Keratinocyte (primary cell): ENCODE data around the gene SLC15A4.

Experiments
- EZH2 ChIP-seq: IDR thresholded peaks from one replicate; pipeline ENCODE4 v1.6.1; 2012; ENCODE audit warnings: inconsistent platforms, mild to moderate bottlenecking, low read length, moderate library complexity
- TF ChIP-seq, protein P1 (sequence below), 3 experiments: IDR thresholded peaks in 1 of 3; conservative IDR thresholded peaks in 1 of 3; optimal IDR thresholded peaks in 1 of 3; 2 replicates in 2 of 3; 3 replicates in 1 of 3; pipeline versions ENCODE3 to v1.5.1; 2011; ENCODE audit warnings: low read length in 3 of 3, mild to moderate bottlenecking in 3 of 3, moderate library complexity in 2 of 3, control low read depth in 1 of 3, inconsistent platforms in 1 of 3; ENCODE audit not compliant: insufficient read depth in 2 of 3; ENCODE audit errors: extremely low read depth in 1 of 3

- TF ChIP-seq, protein P1, sequence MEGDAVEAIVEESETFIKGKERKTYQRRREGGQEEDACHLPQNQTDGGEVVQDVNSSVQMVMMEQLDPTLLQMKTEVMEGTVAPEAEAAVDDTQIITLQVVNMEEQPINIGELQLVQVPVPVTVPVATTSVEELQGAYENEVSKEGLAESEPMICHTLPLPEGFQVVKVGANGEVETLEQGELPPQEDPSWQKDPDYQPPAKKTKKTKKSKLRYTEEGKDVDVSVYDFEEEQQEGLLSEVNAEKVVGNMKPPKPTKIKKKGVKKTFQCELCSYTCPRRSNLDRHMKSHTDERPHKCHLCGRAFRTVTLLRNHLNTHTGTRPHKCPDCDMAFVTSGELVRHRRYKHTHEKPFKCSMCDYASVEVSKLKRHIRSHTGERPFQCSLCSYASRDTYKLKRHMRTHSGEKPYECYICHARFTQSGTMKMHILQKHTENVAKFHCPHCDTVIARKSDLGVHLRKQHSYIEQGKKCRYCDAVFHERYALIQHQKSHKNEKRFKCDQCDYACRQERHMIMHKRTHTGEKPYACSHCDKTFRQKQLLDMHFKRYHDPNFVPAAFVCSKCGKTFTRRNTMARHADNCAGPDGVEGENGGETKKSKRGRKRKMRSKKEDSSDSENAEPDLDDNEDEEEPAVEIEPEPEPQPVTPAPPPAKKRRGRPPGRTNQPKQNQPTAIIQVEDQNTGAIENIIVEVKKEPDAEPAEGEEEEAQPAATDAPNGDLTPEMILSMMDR (optimal IDR thresholded peaks at IDR 0.05 in 1 of 3, IDR thresholded peaks at IDR 0.05 in 1 of 3, conservative IDR thresholded peaks at IDR 0.05 in 1 of 3; ENCODE audit: extremely low read depth in 1 of 3, insufficient read depth in 2 of 3, low read length in 3 of 3): no peak
- TF ChIP-seq EZH2: no peak
Measured at GRCh38 chr12:128833418-128833817, 9.7 kb upstream of the SLC15A4 start.
